ENCODE results near the gene OXCT1. TPM values are rescaled to one million over a fixed set of nuclear protein-coding genes. Genes with fewer than 3 reads are reported as not detected.
"Not testable (repeated sequence)": the region's sequence is repeated elsewhere in the genome, so short reads cannot be mapped to it uniquely, and the experiment has no call there.

OXCT1 gene
- total RNA-seq, 1 donor from 2014 or later: 50.7 TPM

- intact Hi-C loops (cut with micrococcal nuclease): loop anchor here (10.0 kb wide), 2 partner anchors 1122 to 1248 kb away; partner anchors contain the start of genes TTC33 and ZNF131
Measured at GRCh38 chr5:41876678-41877077, 6.5 kb upstream of the OXCT1 start.

GRCh38 chr5:41875121-41875520 is 4.9 kb upstream of the OXCT1 start:
- intact Hi-C loops (cut with micrococcal nuclease): loop anchor here (10.0 kb wide), 2 partner anchors 1120 to 1250 kb away; partner anchors contain the start of genes TTC33 and ZNF131

DNA sequence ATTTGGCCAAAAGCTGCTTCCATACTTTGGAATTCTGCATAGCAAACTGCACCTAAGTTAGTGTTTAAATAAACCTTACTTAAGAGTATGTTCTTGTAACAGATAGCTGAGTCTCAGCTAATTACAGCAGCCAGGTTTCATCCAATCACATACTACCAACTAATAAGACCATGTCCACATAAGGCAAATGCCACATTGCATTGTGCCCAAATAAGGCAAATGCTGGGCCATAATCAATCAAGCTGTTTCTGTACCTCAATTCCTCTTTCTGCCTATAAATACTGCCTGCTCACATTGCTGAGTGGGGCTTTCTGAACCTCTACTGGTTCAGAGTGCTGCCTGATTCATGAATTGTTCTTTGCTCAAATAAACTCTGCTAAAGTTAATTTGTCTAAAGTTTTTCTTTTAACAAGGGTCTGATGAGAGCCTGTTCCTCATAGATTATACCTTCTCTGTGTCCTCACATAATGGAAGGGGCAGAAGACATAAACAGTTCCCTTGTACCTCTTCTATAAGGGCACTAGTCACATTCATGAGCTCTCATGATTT is 4.4 kb upstream of the OXCT1 start:
- intact Hi-C loops (cut with micrococcal nuclease): loop anchor here (5.0 to 10.0 kb wide), 5 partner anchors 133 to 1250 kb away; partner anchors contain the start of genes CCDC152, TTC33 and ZNF131

- intact Hi-C loops (cut with micrococcal nuclease): loop anchor here (2.0 to 10.0 kb wide), 6 partner anchors 15 to 1253 kb away; partner anchors contain the start of genes CCDC152, TTC33 and ZNF131
Measured at GRCh38 chr5:41871852-41872251, 1.6 kb upstream of the OXCT1 start.

- intact Hi-C loops (cut with micrococcal nuclease): loop anchor here (1.0 to 10.0 kb wide), 12 partner anchors 14 to 1645 kb away; partner anchors contain the start of genes C5orf34, CCDC152, FBXO4 and RIMOC1
Measured at GRCh38 chr5:41870627-41871048, 413 bp upstream of the OXCT1 start.

GRCh38 chr5:41869151-41869723 is 988 bp downstream of the OXCT1 start:
- intact Hi-C loops (cut with micrococcal nuclease): no loop called here

DNA sequence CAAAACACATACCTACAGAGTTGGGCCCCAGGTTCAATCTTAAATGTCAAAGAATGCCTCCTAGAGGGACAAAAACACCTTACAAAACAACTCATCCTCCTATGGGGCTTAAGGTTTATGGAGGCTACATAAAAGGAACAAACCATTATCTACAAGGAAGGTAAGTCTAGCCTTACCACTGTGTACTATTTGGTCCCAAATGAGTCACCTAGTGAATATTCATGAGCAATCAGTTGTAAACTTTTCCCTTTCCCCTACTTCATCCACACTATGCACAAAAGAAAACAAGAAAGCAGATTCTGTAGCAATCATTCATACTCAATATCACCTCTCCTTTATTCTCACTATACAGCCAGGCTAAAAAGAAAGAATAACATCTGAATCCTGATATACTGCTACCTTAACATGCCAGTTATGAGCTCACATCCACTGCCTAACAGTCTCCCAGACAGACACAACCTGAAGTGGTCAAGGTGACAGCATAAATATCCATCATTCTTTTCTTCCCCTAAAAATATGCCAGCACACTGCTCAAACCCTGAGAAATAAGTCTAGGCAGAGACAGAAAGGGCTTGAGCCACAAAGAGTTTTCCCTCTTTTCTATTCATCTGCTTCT is 6.2 kb downstream of the OXCT1 start:
- intact Hi-C loops (cut with micrococcal nuclease): no loop called here

DNA sequence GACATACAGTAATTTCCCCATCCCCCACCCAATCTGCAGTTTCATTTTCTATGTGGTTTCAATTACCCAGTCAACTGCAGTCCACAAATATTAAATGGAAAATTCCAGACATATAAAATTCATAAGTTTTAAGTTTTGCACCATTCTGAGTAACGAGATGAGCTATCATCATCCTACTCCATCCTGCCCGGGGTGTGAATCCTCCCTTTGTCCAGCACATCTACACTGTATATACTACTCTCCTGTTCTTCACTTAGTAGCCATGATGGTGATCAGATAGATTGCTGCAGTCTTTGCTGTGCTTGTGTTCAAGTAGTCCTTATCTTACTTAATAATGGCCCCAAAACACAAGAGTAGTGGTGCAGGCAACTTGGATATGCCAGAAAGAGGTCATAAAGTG is 11.3 kb downstream of the OXCT1 start:
- intact Hi-C loops (cut with micrococcal nuclease): loop anchor here (5.0 to 10.0 kb wide), 2 partner anchors 416 to 563 kb away; partner anchors contain the start of gene GHR

GRCh38 chr5:41857989-41858388 is 12.2 kb downstream of the OXCT1 start:
- intact Hi-C loops (cut with micrococcal nuclease): loop anchor here (2.0 to 10.0 kb wide), 3 partner anchors 13 to 564 kb away; partner anchors contain the start of genes GHR and OXCT1

DNA sequence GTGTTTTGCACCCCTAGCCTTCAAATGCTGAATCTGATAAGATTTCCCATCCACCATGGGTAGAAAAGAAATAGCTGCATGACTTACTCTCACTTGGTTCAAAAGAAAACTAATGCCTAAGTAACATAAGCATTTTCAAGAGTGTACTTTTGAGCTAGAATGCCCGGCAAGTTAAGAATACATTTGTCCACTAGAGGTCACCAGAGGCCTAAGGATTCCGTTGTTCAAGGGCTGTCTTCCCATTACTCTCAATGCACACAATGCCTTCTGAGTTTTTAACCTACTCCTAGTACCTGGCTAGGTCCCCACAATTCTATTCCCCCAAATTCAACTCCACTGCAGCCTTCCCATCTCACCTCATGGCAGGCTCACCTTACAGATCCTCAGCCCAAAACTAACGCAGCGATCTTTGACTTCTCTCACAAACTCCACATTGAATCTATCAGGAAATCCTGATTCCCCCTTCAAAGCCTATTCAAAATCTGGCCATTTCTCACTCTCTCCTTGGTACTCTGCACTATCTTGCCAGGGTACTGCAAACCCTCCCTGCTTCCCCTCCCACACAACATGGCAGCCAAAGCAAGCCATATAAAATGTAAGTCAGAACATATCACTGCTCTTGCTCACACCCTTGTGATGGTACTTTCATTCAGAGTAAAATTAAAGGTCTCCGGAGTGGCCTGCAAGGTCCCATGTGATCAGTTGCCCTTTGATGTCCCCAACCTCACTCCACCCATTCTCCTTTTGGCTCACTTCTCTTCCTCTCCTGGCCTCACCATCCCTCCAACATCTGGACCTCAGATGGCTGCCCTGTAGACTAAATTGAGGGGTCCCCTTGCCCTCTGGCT is 13.4 kb downstream of the OXCT1 start:
- intact Hi-C loops (cut with micrococcal nuclease): loop anchor here (1.0 to 10.0 kb wide), 10 partner anchors 14 to 1032 kb away; partner anchors contain the start of genes FBXO4, GHR, OXCT1 and RIMOC1

DNA sequence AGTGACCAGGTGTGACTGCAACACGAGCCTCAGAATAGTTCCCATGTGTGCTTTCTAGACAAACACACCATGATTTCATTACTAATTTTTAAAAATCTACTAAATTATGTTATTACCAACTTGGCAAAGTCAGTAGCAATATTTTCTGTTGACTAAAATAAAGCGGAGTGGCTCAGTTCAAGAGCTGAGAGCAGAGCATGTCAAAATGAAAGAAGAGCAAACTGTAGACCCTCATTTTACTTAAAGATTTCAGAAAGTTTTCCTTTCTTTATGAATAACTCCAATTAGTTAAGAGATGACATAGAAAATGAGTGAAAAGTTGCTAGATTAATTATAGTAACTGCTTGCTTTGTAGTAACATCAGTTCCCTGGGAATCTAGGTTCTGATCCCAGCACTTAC is 17.9 kb downstream of the OXCT1 start:
- intact Hi-C loops (cut with micrococcal nuclease): loop anchor here (10.0 kb wide), 1 partner anchor 423 kb away; no protein-coding TSS in a partner anchor

GRCh38 chr5:41851116-41851515 is 19.1 kb downstream of the OXCT1 start:
- intact Hi-C loops (cut with micrococcal nuclease): loop anchor here (10.0 kb wide), 1 partner anchor 424 kb away; no protein-coding TSS in a partner anchor

- intact Hi-C loops (cut with micrococcal nuclease): no loop called here
Measured at GRCh38 chr5:41848983-41849382, 21.2 kb downstream of the OXCT1 start.

DNA sequence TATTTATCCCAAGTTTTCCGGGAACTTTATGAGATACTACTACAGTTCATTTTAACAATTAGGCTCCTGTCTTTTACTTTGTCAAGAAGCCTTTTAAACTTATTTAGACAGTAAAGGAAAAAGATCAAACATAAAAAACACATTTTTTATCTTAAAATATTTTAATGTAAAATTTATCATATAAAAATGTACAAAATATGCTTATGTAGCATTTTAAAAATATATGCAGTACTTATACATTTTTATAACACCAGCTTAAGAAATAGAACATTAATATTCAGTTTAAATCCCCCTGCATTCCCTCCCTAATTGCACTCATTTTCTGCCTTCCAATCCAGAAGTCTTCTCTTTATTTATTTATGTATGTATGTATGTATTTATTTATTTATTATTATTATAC is 24.5 kb downstream of the OXCT1 start:
- intact Hi-C loops (cut with micrococcal nuclease): not testable (repeated sequence)

DNA sequence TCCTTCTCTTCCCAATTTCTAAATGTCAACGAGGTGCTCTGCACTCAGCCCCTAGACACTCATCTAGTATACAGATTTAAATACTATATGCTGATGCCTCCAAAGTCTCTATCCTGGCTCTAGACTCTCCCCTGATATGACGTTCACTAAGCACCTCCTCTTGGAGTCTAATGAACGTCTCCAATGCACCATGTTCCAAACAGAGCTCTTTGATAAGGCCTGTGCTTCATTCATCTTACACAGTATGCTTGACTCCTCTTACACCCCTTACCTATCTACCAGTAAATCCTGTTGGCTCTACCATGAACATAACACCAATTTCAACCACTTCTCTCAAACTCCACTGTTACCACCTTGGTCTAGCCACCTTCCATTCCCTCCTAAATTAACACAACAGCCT is 25.7 kb downstream of the OXCT1 start:
- intact Hi-C loops (cut with micrococcal nuclease): no loop called here

GRCh38 chr5:41843456-41844370 is 26.5 kb downstream of the OXCT1 start:
- intact Hi-C loops (cut with micrococcal nuclease): loop anchor here (1.0 kb wide), 5 partner anchors 8 to 939 kb away; no protein-coding TSS in a partner anchor

DNA sequence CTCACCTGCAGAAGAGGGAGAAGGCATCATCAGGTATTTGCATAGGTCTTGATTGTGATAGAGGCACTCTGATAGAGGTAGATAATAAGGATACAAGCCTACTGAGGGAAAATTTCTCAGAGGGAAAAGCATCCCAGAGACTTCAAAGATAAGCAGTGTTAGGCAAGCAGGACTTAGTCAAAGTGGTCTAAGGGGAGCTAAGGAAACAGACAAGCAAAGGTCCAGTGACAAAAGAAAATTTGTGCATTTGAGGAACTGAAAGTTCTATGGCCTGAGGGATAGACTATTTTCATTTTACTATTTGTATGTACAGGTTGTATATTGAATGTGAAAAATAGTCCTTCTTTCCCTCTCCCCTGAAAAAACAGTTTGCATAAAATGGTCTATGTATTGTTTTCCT is 27.4 kb downstream of the OXCT1 start:
- intact Hi-C loops (cut with micrococcal nuclease): loop anchor here (1.0 kb wide), 5 partner anchors 7 to 938 kb away; no protein-coding TSS in a partner anchor

GRCh38 chr5:41841325-41841724 is 28.9 kb downstream of the OXCT1 start:
- intact Hi-C loops (cut with micrococcal nuclease): no loop called here

DNA sequence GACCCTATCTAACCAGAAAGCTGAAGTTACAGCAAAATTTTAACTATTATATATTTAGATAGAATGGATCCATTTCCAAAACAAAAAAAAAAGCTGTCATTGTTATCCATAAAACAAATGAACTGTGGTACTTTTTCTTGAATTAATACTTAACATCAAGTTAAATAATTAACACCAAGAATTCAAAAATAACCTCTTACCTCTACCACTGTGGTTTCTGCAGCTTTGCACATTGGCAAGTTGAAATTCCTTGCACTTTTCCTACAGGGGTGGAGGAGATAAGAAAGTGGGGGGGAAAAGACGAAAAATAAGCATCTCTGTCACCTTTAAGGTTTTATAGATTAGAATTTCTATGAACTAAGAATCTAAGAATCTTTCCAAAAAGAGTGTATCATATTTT is 30.0 kb downstream of the OXCT1 start:
- intact Hi-C loops (cut with micrococcal nuclease): no loop called here

GRCh38 chr5:41837793-41838192 is 32.4 kb downstream of the OXCT1 start:
- intact Hi-C loops (cut with micrococcal nuclease): no loop called here

Measured in T-helper 1 cell treated with Interleukin-12 subunit alpha and Interleukin-12 subunit beta and Interleukin-4 antibody, amounts not matched to agents 30 ng/mL and 1 ng/mL, for 36 hours (primary cell).